IPS-18c (cell line): ENCODE results near the gene MGAT3.
A peak's percentile ranks its signal among the peaks of the same experiment; 100 is the strongest.
"Not testable (repeated sequence)": the region's sequence is repeated elsewhere in the genome, so short reads cannot be mapped to it uniquely, and the experiment has no call there.

ENCODE experiments used
- H3K4me3 ChIP-seq: 2 replicates; pipeline ENCODE4 v1.7.0; 2013; ENCODE audit warnings: low read depth, mild to moderate bottlenecking, low read length, moderate library complexity; ENCODE audit not compliant: insufficient read depth
- H3K9me3 ChIP-seq: one replicate; pipeline ENCODE4 v1.6.1; 2013; ENCODE audit warnings: mild to moderate bottlenecking, low read length, moderate library complexity; ENCODE audit not compliant: control insufficient read depth, insufficient read depth

The MGAT3 gene

DNA sequence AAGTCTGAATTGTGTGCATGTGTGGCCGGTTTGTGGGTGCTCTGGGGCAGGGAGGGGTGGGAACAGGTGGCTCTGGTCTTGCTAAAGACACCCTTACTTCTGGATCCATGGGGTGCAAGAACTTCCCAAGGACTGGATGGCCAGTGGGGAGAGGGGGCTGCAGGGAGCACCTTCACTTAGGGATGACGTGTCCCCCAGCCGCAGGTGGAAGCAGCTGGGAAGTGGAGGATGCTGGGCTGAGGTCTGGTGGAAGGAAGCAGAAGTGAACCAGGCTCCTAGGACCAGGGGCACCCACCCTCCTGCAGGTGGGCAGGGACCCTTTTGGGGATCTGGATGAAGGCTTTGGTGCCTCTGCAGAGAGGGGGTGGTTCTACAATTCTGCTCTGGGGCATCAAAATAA, 35.4 kb downstream of the MGAT3 start:
- Histone ChIP-seq H3K9me3 (no peaks in the 10 kb centered on the region), H3K4me3 (no peak overlapping the region)

DNA sequence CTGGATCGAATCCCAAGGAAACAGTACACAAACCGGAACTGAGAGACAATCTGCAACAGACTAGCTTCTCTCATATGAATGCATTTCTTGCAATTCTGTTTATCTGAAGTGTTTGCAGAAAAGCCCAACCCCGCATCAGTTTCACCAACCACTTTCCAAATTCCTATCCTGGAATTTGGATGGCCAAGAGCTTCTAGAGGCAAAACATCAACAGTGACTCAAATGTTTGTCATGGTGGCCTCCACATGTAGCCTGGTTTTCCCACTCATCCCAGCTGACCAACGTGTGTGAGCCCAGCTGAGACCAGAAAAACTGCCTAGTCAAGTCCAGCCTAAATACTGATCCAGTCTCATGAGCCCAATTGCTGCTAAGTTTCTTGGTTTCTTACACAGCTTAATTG, 36.9 kb downstream of the MGAT3 start:
- H3K9me3 ChIP-seq = no peaks in the 10 kb centered on the region
- no peak overlapping the region for H3K4me3 ChIP-seq

GRCh38 chr22:39494471-39495120, 37.8 kb downstream of the MGAT3 start:
- Histone ChIP-seq H3K9me3 (no peaks in the 10 kb centered on the region), H3K4me3 (no peak overlapping the region)

- Histone ChIP-seq H3K4me3 (no peak overlapping the region), H3K9me3 (no peaks in the 10 kb centered on the region)
Measured at GRCh38 chr22:39496131-39496838, 39.5 kb downstream of the MGAT3 start.

DNA sequence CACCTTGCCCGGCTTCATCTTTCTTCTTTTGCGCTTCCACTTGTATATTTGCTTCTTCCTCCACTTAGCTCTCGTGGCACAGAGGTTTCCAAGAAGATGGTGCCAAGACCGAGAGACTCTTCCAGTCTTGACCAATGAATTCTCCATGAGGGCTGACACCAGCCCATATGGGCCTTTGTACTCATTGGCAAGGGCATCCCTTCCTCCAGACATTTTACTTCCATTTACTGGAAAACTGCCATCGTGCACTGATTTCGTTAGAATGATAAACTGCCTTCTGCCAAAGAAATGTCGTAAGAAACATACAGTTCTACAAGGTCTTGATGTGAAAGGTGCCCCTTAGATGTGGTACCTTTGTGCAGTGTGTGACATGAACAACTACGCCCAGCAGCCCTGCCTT, 40.6 kb downstream of the MGAT3 start:
- Histone ChIP-seq H3K9me3 (no peaks in the 10 kb centered on the region), H3K4me3 (no peak overlapping the region)

- no peak overlapping the region for H3K4me3 ChIP-seq
- H3K9me3 ChIP-seq = no peaks in the 10 kb centered on the region
Measured at GRCh38 chr22:39498368-39498767, 41.6 kb downstream of the MGAT3 start.

GRCh38 chr22:39498802-39499201, 42.0 kb downstream of the MGAT3 start:
- H3K4me3 ChIP-seq = no peak overlapping the region
- no peaks in the 10 kb centered on the region for H3K9me3 ChIP-seq

DNA sequence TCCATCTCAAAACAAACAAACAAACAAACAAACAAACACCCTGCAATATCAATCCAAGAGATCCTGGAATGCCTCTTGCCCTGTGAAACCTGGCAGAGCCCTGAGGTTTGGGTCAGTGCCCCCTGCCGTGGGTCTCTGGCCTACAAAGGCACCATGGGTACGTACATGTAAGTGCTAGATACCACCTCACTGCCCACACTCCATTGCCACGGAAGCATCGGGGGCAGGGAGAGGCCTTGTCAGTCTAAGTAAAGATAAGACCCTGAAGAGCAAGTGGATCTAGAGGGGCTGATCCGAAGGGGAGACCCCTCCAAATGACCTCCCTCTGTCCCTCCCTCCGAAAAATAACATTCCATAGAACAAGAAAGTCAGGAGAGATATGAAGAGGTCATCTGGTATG, 43.3 kb downstream of the MGAT3 start:
- Histone ChIP-seq H3K4me3 (no peak overlapping the region), H3K9me3 (no peaks in the 10 kb centered on the region)

DNA sequence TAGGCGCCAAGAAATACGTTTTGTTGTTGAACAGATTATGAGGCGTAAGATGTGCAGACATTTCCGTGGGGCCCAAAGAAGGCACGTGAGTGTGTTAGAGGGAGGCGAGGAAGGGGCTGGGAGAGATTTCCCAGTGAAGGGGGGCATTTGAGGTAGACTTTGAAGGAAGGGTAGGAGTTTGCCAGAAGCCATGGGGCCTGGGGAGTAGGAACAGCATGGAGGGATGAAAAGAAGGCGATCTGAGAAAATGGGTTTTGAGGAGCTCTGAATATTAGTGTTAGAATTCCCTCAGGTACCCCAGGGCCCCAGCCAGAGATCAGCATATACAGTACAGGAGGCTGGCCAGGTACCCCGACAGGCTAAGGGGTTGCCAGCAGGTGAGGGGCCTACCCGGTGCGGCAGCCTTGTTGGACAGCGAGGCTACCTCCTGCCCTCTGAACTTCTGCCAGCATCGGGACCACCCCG, 44.9 kb downstream of the MGAT3 start:
- H3K4me3 ChIP-seq = peak overlapping the region; percentile 78
- no peaks in the 10 kb centered on the region for H3K9me3 ChIP-seq

- no peaks in the 10 kb centered on the region for H3K9me3 ChIP-seq
- peak within 1 kb of the TSS; percentile 78 for H3K4me3 ChIP-seq
Measured at GRCh38 chr22:39502109-39502788, 45.4 kb downstream of the MGAT3 start, which contains the start of gene MIEF1. TSS of gene MIEF1 (plus strand) at chr22:39502290. CDS start at chr22:39511295, 9,005 bp downstream.

DNA sequence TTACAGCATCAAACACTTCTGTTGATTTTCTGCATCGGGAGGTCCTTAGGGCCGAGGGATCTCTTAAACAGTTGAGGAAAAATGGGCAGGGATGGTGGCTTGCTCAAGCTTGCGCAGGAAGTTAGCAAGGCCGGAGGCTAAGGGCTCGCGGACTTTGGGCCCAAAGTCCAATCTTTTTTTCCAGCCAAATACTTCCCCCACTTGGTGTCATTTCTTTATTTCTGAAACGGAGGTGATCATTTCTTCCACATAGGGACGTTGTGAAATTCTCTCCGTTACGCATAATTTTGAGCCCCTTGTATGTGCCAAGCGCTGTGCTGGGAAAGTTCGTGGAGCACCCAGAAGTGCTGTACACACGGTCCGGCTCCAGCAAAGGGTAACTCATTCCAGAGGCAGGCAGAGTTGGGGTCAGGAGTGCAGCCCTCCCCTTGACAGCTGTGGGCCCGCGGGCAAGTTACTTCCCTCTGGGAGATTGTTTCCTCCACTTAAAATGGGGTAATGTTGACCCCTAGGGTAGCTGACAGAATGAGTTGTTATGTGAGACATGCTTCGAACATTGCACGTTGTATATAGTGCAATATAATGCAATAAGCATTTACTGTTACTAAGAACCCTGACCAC, 46.1 kb downstream of the MGAT3 start:
- Histone ChIP-seq H3K9me3 (no peaks in the 10 kb centered on the region), H3K4me3 (peak overlapping the region; percentile 78)

- no peak overlapping the region for H3K4me3 ChIP-seq
- H3K9me3 ChIP-seq = no peaks in the 10 kb centered on the region
Measured at GRCh38 chr22:39503630-39504029, 46.8 kb downstream of the MGAT3 start.

GRCh38 chr22:39504071-39504470, 47.3 kb downstream of the MGAT3 start:
- H3K4me3 ChIP-seq = no peak overlapping the region
- H3K9me3 ChIP-seq = no peaks in the 10 kb centered on the region

DNA sequence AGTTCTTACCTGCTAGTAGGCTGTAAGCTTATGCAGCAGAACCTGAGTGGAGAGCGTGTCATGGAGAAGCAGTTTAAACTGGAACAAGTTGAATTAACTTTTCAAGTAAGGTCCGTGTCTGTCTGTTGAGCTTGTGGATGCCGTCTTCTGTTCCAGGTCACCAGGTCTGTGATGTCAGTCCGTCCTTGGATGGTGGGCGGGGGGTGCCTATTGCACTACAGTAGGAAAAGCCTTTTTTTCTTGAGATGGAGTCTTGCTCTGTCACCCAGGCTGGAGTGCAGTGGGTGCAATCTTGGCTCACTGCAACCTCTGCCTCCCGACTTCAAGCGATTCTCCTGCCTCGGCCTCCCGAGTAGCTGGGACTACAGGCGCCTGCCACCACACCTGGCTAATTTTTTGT, 50.2 kb downstream of the MGAT3 start:
- not testable (repeated sequence) for H3K4me3 ChIP-seq, H3K9me3 ChIP-seq

- no peaks in the 10 kb centered on the region for H3K9me3 ChIP-seq
- no peak overlapping the region for H3K4me3 ChIP-seq
Measured at GRCh38 chr22:39508393-39508792, 51.6 kb downstream of the MGAT3 start.

DNA sequence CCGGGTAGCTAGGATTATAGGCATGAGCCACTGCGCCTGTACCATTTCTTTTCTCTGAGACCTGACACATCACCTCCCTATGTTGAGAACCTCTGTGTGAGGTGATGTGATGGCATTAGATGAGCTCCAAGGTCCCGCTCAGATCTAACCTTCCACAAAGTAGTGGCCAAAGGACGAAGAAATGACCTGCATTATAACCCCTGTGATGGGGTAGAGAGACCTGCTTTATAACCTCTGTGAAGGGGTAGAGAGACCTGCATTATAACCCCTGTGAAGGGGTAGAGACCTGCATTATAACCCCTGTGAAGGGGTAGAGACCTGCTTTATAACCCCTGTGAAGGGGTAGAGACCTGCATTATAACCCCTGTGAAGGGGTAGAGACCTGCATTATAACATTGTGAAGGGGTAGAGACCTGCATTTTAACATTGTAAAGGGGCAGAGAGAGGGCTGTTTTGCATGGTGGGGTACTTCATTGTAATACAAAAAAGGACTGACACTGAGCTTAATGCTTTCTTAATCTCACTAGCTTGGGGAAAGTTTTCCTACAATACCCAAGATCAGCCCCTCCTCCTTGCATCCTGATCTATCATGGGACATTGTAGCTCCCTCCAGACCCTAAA, 53.8 kb downstream of the MGAT3 start:
- no peak overlapping the region for H3K4me3 ChIP-seq
- H3K9me3 ChIP-seq = no peaks in the 10 kb centered on the region

DNA sequence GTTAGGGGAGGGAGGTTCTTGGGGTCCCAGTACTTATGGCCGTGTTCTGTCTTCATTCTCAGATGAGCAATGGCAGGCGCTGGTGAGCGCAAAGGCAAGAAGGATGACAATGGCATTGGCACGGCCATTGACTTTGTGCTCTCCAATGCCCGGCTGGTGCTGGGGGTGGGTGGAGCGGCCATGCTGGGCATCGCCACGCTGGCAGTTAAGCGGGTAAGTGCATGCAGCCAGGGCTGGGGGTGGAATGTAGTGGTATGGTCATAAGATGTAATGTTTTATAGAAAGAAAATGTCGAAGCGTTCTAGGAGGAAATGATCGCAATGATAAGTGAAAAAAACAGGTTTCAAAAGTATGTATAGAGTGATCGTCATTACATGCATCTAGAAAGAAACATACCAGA, 54.4 kb downstream of the MGAT3 start:
- Histone ChIP-seq H3K9me3 (no peaks in the 10 kb centered on the region), H3K4me3 (no peak overlapping the region)
